HG02763 (cell line): Measurements from ENCODE around the gene ANO2.
A peak's percentile ranks its signal among the peaks of the same experiment; 100 is the strongest.

ENCODE experiments used
- ATAC-seq: cut with Tn5 transposase; IDR thresholded peaks from one replicate; pipeline ENCODE4 v1.9.1; 2021; ENCODE audit warnings: mild to moderate bottlenecking, moderate library complexity; ENCODE audit not compliant: unreplicated experiment

Gene ANO2

GRCh38 chr12:5945071-5946008 is at the start of gene ANO2:
TSS of gene ANO2 (minus strand) at chr12:5945259. CDS start at chr12:5945217, 42 bp downstream.
- no peak for ATAC-seq

- no peak for ATAC-seq
These were observed 44.6 kb upstream of the ANO2 start for GRCh38 chr12:5989621-5990020.

GRCh38 chr12:5988659-5989116 is 43.6 kb upstream of the ANO2 start:
- ATAC-seq = peak; percentile 68

GRCh38 chr12:5988088-5988487 is 43.0 kb upstream of the ANO2 start:
- no peak for ATAC-seq

- no peak for ATAC-seq
These were observed 42.5 kb upstream of the ANO2 start for GRCh38 chr12:5987573-5987972.

- no peak for ATAC-seq
These were observed 40.4 kb upstream of the ANO2 start for GRCh38 chr12:5985471-5985870.

- ATAC-seq = no peak
These were observed 39.8 kb upstream of the ANO2 start for GRCh38 chr12:5984873-5985272.

- no peak for ATAC-seq
These were observed 37.0 kb upstream of the ANO2 start for GRCh38 chr12:5982106-5982505.

- ATAC-seq = no peak
These were observed 32.5 kb upstream of the ANO2 start for GRCh38 chr12:5977556-5977955.

GRCh38 chr12:5976711-5977110 is 31.7 kb upstream of the ANO2 start:
- ATAC-seq = no peak

GRCh38 chr12:5976196-5976595 is 31.1 kb upstream of the ANO2 start:
- ATAC-seq = no peak

GRCh38 chr12:5973461-5974115 is 28.5 kb upstream of the ANO2 start:
- ATAC-seq = no peak

GRCh38 chr12:5972387-5972786 is 27.3 kb upstream of the ANO2 start:
- no peak for ATAC-seq

GRCh38 chr12:5971194-5971850 is 26.3 kb upstream of the ANO2 start:
- ATAC-seq = no peak

- no peak for ATAC-seq
These were observed 25.1 kb upstream of the ANO2 start for GRCh38 chr12:5969974-5970690.

- ATAC-seq = no peak
These were observed 24.3 kb upstream of the ANO2 start for GRCh38 chr12:5969156-5969973.

- ATAC-seq = no peak
These were observed 22.8 kb upstream of the ANO2 start for GRCh38 chr12:5967645-5968415.

- no peak for ATAC-seq
These were observed 21.5 kb upstream of the ANO2 start for GRCh38 chr12:5966486-5967095.

- no peak for ATAC-seq
These were observed 20.9 kb upstream of the ANO2 start for GRCh38 chr12:5965950-5966383.
